Measurements from ENCODE around the gene GNPTG.

The GNPTG gene

GRCh38 chr16:1336619-1337018 lies 15.1 kb upstream of the GNPTG start:
- no peak for DNase-seq (ENCODE audit: low spot score)
- no peak for TF ChIP-seq CTCF (IDR thresholded peaks at IDR 0.05; ENCODE audit: extremely low read depth, missing control alignments)

- TF ChIP-seq CTCF (IDR thresholded peaks at IDR 0.05; ENCODE audit: extremely low read depth, missing control alignments): no peak
- DNase-seq (ENCODE audit: low spot score): no peak
Observed at GRCh38 chr16:1337486-1337885, 14.2 kb upstream of the GNPTG start.

- peak; percentile 74 for TF ChIP-seq CTCF (IDR thresholded peaks at IDR 0.05; ENCODE audit: extremely low read depth, missing control alignments)
- DNase-seq (ENCODE audit: low spot score): peak; percentile 74
Observed at GRCh38 chr16:1338119-1338730, 13.5 kb upstream of the GNPTG start.

- no peak for TF ChIP-seq CTCF (IDR thresholded peaks at IDR 0.05; ENCODE audit: extremely low read depth, missing control alignments)
- DNase-seq (ENCODE audit: low spot score): no peak
Observed at GRCh38 chr16:1338855-1339675, 12.7 kb upstream of the GNPTG start.

GRCh38 chr16:1340730-1341494 lies 10.8 kb upstream of the GNPTG start:
- TF ChIP-seq CTCF (IDR thresholded peaks at IDR 0.05; ENCODE audit: extremely low read depth, missing control alignments): no peak
- no peak for DNase-seq (ENCODE audit: low spot score)

GRCh38 chr16:1341495-1342420 lies 10.0 kb upstream of the GNPTG start:
- TF ChIP-seq CTCF (IDR thresholded peaks at IDR 0.05; ENCODE audit: extremely low read depth, missing control alignments): no peak
- DNase-seq (ENCODE audit: low spot score): no peak
